ENCODE data around the gene KPNA4. TPM values are rescaled to one million over a fixed set of nuclear protein-coding genes. Genes with fewer than 3 reads are reported as not detected.

Gene KPNA4
- total RNA-seq, 1 donor from 2014 or later, result 61.5 TPM

DNA sequence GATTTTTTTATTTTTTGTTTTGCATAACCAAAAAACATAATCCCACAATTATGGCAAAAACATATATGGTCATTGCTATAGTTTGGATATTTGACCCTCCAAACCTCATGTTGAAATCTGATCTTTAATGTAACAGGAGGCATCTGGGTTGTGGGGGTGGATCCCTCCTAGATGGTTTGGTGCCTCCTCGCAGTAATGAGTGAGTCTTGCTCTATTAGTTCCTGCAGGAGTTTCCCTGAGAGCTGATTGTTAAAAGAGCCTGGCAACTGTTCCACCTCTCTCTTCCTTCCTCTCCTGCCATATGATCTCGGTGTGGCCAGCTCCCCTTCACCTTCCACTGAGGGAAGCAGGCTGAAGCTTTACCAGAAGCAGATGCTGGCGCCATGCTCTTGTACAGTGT lies 82.6 kb downstream of the KPNA4 start:
- peaks cover 2% of the 10 kb centered on the region for H3K9me3 Mint-ChIP-seq (ENCODE audit: unreplicated experiment)
- no peak for TF ChIP-seq CTCF (IDR thresholded peaks at IDR 0.05; ENCODE audit: partially characterized antibody, unreplicated experiment)
- peak overlapping the region; percentile 7 for H3K27ac Mint-ChIP-seq (ENCODE audit: unreplicated experiment)
- H3K36me3 Mint-ChIP-seq (ENCODE audit: unreplicated experiment), result no peaks in the 10 kb centered on the region
- no peak for DNase-seq
- H3K4me3 Mint-ChIP-seq (ENCODE audit: unreplicated experiment), result no peak overlapping the region
- H3K27me3 Mint-ChIP-seq (ENCODE audit: unreplicated experiment), result no peaks in the 10 kb centered on the region
- H3K4me1 Mint-ChIP-seq (ENCODE audit: low read depth, unreplicated experiment), result peaks cover 3% of the 10 kb centered on the region

DNA sequence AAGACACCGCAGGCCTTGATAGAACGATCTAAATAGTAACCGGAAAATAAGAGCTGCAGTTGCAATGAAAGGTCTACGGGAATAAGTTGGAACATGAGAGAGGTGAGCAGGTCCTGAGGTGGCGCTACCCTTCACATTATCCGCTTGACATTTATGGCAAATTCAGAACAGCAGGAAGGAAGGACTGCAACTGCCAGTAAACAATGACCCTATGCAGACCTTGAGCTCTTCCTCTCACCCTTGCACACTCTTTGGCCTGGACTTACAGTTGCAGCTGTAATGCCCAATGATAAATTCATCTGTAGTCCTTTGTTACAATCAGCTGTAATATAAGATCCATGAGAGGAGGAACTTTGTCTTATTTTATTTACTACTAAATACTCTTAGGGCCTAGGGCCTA lies 83.5 kb downstream of the KPNA4 start:
- Mint-ChIP-seq H3K36me3 (ENCODE audit: unreplicated experiment) (no peaks in the 10 kb centered on the region), H3K27me3 (ENCODE audit: unreplicated experiment) (no peaks in the 10 kb centered on the region), H3K27ac (ENCODE audit: unreplicated experiment) (no peak overlapping the region), H3K9me3 (ENCODE audit: unreplicated experiment) (peaks cover 2% of the 10 kb centered on the region), H3K4me1 (ENCODE audit: low read depth, unreplicated experiment) (peaks cover 3% of the 10 kb centered on the region), H3K4me3 (ENCODE audit: unreplicated experiment) (no peak overlapping the region)
- no peak for DNase-seq
- TF ChIP-seq CTCF (IDR thresholded peaks at IDR 0.05; ENCODE audit: partially characterized antibody, unreplicated experiment), result no peak

DNA sequence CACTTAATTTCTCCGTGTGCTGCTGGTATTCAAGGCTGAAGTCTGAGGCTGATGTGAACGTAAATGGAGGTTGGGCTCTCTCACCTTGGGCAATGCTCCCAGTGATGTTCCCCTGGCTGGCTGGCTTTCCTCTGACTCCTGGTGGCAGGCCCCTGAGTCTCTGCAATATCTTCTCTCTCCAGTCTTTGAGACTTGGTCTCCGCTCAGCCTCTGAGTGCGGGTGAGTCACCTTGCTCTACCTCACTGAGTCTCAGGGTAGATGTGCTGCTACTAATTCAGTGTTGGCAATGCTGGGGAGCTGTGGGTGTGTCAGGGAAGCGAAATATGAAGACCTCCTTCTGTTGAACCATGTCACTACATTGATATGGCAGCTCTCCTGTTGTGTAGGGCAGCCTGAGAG lies 84.4 kb downstream of the KPNA4 start:
- TF ChIP-seq CTCF (IDR thresholded peaks at IDR 0.05; ENCODE audit: partially characterized antibody, unreplicated experiment), result no peak
- no peaks in the 10 kb centered on the region for H3K27me3 Mint-ChIP-seq (ENCODE audit: unreplicated experiment)
- H3K4me1 Mint-ChIP-seq (ENCODE audit: low read depth, unreplicated experiment), result peaks cover 3% of the 10 kb centered on the region
- H3K36me3 Mint-ChIP-seq (ENCODE audit: unreplicated experiment), result no peaks in the 10 kb centered on the region
- H3K27ac Mint-ChIP-seq (ENCODE audit: unreplicated experiment), result no peak overlapping the region
- DNase-seq, result no peak
- peaks cover 2% of the 10 kb centered on the region for H3K9me3 Mint-ChIP-seq (ENCODE audit: unreplicated experiment)
- no peak overlapping the region for H3K4me3 Mint-ChIP-seq (ENCODE audit: unreplicated experiment)

- Mint-ChIP-seq H3K36me3 (ENCODE audit: unreplicated experiment) (no peaks in the 10 kb centered on the region), H3K9me3 (ENCODE audit: unreplicated experiment) (peaks cover 2% of the 10 kb centered on the region), H3K27me3 (ENCODE audit: unreplicated experiment) (no peaks in the 10 kb centered on the region), H3K27ac (ENCODE audit: unreplicated experiment) (no peak overlapping the region), H3K4me1 (ENCODE audit: low read depth, unreplicated experiment) (no peaks in the 10 kb centered on the region), H3K4me3 (ENCODE audit: unreplicated experiment) (no peak overlapping the region)
- DNase-seq, result no peak
- no peak for TF ChIP-seq CTCF (IDR thresholded peaks at IDR 0.05; ENCODE audit: partially characterized antibody, unreplicated experiment)
Measured at GRCh38 chr3:160479376-160479775, 86.0 kb downstream of the KPNA4 start.

- no peak for DNase-seq
- no peaks in the 10 kb centered on the region for H3K4me1 Mint-ChIP-seq (ENCODE audit: low read depth, unreplicated experiment)
- TF ChIP-seq CTCF (IDR thresholded peaks at IDR 0.05; ENCODE audit: partially characterized antibody, unreplicated experiment), result no peak
- H3K9me3 Mint-ChIP-seq (ENCODE audit: unreplicated experiment), result peaks cover 2% of the 10 kb centered on the region
- H3K4me3 Mint-ChIP-seq (ENCODE audit: unreplicated experiment), result no peak overlapping the region
- no peak overlapping the region for H3K27ac Mint-ChIP-seq (ENCODE audit: unreplicated experiment)
- H3K36me3 Mint-ChIP-seq (ENCODE audit: unreplicated experiment), result no peaks in the 10 kb centered on the region
- no peaks in the 10 kb centered on the region for H3K27me3 Mint-ChIP-seq (ENCODE audit: unreplicated experiment)
Measured at GRCh38 chr3:160478338-160478737, 87.0 kb downstream of the KPNA4 start.

Measured in glutamatergic neuron (in vitro differentiated cells).